Forelimb muscle (tissue), 1 donor: Measurements from ENCODE around the gene FCAR. TPM values are rescaled to one million over a fixed set of nuclear protein-coding genes. Genes with fewer than 3 reads are reported as not detected.
"Not testable (repeated sequence)": the region's sequence is repeated elsewhere in the genome, so short reads cannot be mapped to it uniquely, and the experiment has no call there.

Experiments used
- DNase-seq: peaks from one replicate; pipeline ENCODE4 v3.0.0-alpha.2; 2013; ENCODE audit warnings: low read depth
- polyA plus RNA-seq: library from polyadenylated mRNA; unstranded; fragments of 120-200 nt; gene quantifications from one replicate; pipeline ENCODE4 v1.2.1, GENCODE V29; 2013; ENCODE audit not compliant: insufficient read length

FCAR gene
- polyA plus RNA-seq, result 0.34 TPM

- no peak for DNase-seq
These were observed at the start of gene FCAR for GRCh38 chr19:54873990-54874389. Gene FCAR, plus strand, starts transcription at chr19:54874235. Its CDS starts 55 bp downstream, at chr19:54874290.

GRCh38 chr19:54824416-54824815 lies 49.6 kb upstream of the FCAR start:
- DNase-seq, result not testable (repeated sequence)

- not testable (repeated sequence) for DNase-seq
These were observed 48.7 kb upstream of the FCAR start for GRCh38 chr19:54825326-54825725.

DNA sequence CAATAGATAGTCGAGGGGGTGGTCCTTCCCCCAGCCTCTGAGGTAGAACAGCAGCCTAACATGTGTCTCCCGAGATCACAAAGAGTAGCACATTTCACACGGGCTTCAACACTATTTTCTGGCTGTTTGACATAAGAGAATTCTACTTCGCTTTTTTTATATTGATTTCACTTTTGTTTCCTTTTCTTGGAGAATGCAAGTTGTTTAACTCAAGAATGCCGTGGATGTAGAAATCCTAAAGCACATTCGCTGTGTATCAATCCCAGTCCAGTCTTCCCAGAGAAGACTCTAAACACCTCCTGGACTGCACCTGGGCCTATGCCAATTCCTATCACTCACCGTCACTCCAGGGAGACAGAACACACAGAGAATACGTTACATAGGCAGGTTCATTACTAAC lies 46.0 kb upstream of the FCAR start:
- not testable (repeated sequence) for DNase-seq

- not testable (repeated sequence) for DNase-seq
These were observed 41.5 kb upstream of the FCAR start, which contains the start of gene KIR2DS4 for GRCh38 chr19:54832496-54832895. Gene KIR2DS4, plus strand, starts transcription at chr19:54832676.

DNA sequence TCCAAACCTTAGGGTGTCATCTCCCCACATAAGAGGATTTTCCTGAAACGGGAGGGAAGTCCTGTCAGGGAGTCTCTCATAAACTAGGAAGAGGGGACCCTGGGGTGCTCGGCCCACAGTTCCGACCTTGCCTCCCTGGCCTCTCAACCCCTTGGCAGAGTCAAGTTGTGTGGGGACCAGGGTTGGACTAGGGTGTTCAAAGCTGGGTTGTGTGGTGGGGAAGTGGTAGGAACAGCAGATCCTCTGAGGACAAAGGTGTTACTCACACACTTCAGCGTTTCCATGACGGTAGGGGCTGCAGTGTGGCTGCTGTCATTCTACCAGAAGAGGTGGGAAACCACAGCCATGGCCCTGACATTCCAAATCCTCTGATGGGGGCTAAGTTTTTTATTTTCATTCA lies 38.9 kb upstream of the FCAR start:
- not testable (repeated sequence) for DNase-seq

DNA sequence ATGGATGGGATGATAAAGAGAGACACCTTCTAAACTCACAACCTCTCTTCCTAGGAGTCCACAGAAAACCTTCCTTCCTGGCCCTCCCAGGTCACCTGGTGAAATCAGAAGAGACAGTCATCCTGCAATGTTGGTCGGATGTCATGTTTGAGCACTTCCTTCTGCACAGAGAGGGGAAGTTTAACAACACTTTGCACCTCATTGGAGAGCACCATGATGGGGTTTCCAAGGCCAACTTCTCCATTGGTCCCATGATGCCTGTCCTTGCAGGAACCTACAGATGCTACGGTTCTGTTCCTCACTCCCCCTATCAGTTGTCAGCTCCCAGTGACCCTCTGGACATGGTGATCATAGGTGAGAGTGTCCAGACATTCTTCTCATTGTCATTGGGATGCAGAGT lies 36.5 kb upstream of the FCAR start:
- not testable (repeated sequence) for DNase-seq

- not testable (repeated sequence) for DNase-seq
These were observed 30.9 kb upstream of the FCAR start for GRCh38 chr19:54843171-54843570.

- DNase-seq, result not testable (repeated sequence)
These were observed 23.9 kb upstream of the FCAR start, which contains the start of gene KIR3DL2 for GRCh38 chr19:54850061-54850640. Gene KIR3DL2, plus strand, starts transcription at chr19:54850443. Its CDS starts 33 bp downstream, at chr19:54850476.

DNA sequence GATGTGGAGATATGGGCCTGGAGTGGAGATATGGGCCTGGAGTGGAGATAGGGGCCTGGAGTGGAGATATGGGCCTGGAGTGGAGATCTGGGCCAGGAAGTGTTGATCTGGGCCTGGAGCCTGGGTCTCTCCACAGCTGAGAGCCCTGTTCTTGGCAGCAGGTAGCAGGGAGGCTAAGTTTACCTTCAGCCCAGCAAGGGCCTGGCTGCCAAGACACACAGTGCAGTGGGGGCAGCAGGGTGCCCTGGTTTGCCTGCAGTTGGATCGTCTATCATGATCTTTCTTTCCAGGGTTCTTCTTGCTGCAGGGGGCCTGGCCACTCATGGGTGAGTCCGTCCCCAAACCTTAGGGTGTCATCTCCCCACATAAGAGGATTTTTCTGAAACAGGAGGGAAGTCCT lies 23.1 kb upstream of the FCAR start:
- no peak for DNase-seq

GRCh38 chr19:54851353-54851752 lies 22.7 kb upstream of the FCAR start:
- DNase-seq, result no peak

- DNase-seq, result not testable (repeated sequence)
These were observed 18.8 kb upstream of the FCAR start for GRCh38 chr19:54855241-54855640.

- not testable (repeated sequence) for DNase-seq
These were observed 15.6 kb upstream of the FCAR start for GRCh38 chr19:54858476-54858875.

GRCh38 chr19:54859421-54859820 lies 14.6 kb upstream of the FCAR start:
- not testable (repeated sequence) for DNase-seq

GRCh38 chr19:54863459-54863858 lies 10.6 kb upstream of the FCAR start:
- not testable (repeated sequence) for DNase-seq

DNA sequence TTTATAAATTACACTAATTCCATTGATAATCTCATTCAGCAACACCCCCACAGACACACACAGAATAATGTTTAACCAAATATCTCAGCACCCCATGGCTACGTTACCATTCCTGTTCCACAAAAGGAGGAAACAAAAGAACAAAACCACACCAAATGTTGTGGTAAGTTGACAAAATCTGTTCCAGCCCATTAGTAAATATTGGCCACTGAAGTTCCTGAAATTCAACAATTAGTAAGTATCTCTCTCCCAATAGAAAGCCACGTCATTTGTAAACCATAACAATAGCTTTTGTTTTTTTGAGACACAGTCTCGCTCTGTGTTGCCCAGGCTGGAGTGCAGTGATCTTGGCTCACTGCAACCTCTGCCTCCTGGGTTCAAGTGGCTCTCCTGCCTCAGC lies 2.3 kb upstream of the FCAR start:
- no peak for DNase-seq

DNA sequence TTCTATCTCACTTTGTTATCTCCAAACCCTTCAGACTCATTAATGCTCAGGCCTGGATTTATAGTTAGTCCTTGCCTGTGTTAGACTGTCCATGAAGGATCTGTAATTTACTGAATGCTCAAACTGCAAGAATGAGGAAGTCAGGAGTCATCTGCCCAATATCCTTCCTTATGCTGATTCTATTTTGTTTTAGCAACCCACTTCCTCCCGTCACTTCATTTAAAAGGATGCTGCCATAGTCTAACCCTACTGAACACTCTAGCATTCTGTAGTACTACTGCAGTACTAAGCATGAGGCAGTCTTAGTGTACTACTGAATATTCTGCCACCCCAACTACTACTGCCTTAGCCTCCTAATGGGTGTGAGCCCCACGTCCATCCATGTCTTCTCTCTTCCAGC lies 1.5 kb downstream of the FCAR start:
- no peak for DNase-seq

DNA sequence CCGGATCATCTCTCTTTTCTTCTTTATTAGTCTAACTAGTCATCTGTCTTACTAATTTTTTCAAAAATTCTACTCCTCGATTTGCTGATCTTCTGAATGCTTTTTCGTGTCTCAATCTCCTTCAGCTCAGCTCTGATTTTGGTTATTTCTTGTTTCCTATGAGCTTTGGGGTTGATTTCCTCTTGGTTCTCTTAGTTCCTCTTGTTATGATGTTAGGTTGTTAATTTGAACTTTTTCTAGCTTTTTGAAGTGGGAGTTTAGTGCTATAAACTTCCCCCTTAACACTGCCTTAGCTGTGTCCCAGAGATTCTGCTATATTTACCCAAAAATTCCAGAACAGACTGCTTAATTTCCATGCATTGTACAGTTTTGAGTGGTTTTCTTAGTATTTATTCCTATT lies 3.4 kb downstream of the FCAR start:
- DNase-seq, result no peak

GRCh38 chr19:54881884-54882283 lies 7.8 kb downstream of the FCAR start:
- DNase-seq, result no peak

GRCh38 chr19:54882758-54883157 lies 8.7 kb downstream of the FCAR start:
- DNase-seq, result no peak

GRCh38 chr19:54883228-54883627 lies 9.2 kb downstream of the FCAR start:
- no peak for DNase-seq

- DNase-seq, result no peak
These were observed 14.2 kb downstream of the FCAR start for GRCh38 chr19:54888239-54888638.

GRCh38 chr19:54889566-54889965 lies 15.5 kb downstream of the FCAR start:
- DNase-seq, result no peak

- DNase-seq, result no peak
These were observed 19.4 kb downstream of the FCAR start for GRCh38 chr19:54893406-54893805.
